ENCODE data around the gene RRAGA. TPM values are rescaled to one million over a fixed set of nuclear protein-coding genes. Genes with fewer than 3 reads are reported as not detected.

Gene RRAGA
- total and polyA plus RNA-seq, 2 donors (not counting 3 experiments of a cell fraction or from before 2014, with no cell fraction given) = 81.2 to 88.3 TPM

DNA sequence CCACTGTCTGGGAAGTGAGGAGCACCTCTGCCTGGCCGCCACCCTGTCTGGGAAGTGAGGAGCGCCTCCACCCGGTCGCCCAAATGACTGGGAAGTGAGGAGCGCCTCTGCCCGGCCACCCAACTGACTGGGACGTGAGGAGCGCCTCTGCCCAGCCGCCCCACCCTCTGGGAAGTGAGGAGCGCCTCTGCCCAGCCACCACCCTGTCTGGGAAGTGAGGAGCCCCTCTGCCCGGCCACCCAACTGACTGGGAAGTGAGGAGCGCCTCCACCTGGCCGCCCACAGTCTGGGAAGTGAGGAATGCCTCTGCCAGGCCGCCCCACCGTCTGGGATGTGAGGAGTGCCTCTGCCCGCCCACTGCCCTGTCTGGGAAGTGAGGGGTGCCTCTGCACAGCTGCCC is 49.1 kb upstream of the RRAGA start:
- no peaks in the 10 kb centered on the region for H4K20me1 ChIP-seq (replicated peaks; ENCODE audit: control insufficient read depth, extremely low read depth, insufficient read depth, low read length)
- BruUV-seq (replicated peaks) = no TSS peak
- FAIRE-seq (no peak), DNase-seq (ENCODE audit: low read depth, low spot score) (no peak)
- ChIA-PET CTCF (no interaction called here), POLR2A (no interaction called here)
- H3K9me3 ChIP-seq (replicated peaks; ENCODE audit: control insufficient read depth, insufficient read depth, low read length) = no peaks in the 10 kb centered on the region
- H3K36me3 ChIP-seq (ENCODE audit: control insufficient read depth in 2 of 2, extremely low read depth in 1 of 2, insufficient read depth in 2 of 2, low read length in 2 of 2) = no peaks in the 10 kb centered on the region
- dilution Hi-C loops (cut with MboI; ENCODE audit: extremely low pct_ligation_motif_present, low sequenced_read_pairs) = no loop called here
- H3K27me3 ChIP-seq (ENCODE audit: control insufficient read depth in 2 of 2, insufficient read depth in 2 of 2, low read length in 2 of 2) = no peaks in the 10 kb centered on the region
- H3K4me3 ChIP-seq (replicated peaks in 1 of 3; ENCODE audit: insufficient read depth in 1 of 3, low read depth in 1 of 3, low read length in 3 of 3) = no peak overlapping the region
- intact Hi-C loops (cut with micrococcal nuclease) = no loop called here
- H3K9me1 ChIP-seq (replicated peaks; ENCODE audit: control insufficient read depth, extremely low read depth, insufficient read depth, low read length) = no peaks in the 10 kb centered on the region
- H3K27ac ChIP-seq (ENCODE audit: insufficient read depth, low read depth, low read length) = no peak overlapping the region
- no peak overlapping the region for H3K9ac ChIP-seq (replicated peaks; ENCODE audit: extremely low read depth, insufficient read depth, low read length)
- TF ChIP-seq JUN (IDR thresholded peaks at IDR 0.05; ENCODE audit: borderline replicate concordance, insufficient read depth, insufficient read length, low read depth) = no peak
- TF ChIP-seq EZH2 (IDR thresholded peaks at IDR 0.05; ENCODE audit: borderline replicate concordance, low read depth, low read length, severe bottlenecking) = no peak
- TF ChIP-seq GATA2 (IDR thresholded peaks at IDR 0.05; ENCODE audit: insufficient read depth, insufficient read length, low read depth, low read length) = no peak
- no peak for TF ChIP-seq MYC (IDR thresholded peaks at IDR 0.05; ENCODE audit: low read depth, low read length)
- TF ChIP-seq POLR2A (IDR thresholded peaks at IDR 0.05; ENCODE audit: low read depth, low read length) = no peak
- TF ChIP-seq, protein P1, sequence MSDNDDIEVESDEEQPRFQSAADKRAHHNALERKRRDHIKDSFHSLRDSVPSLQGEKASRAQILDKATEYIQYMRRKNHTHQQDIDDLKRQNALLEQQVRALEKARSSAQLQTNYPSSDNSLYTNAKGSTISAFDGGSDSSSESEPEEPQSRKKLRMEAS (IDR thresholded peaks at IDR 0.05; ENCODE audit: insufficient read depth, insufficient read length) = no peak
- no peak for TF ChIP-seq FOS (IDR thresholded peaks at IDR 0.05; ENCODE audit: borderline replicate concordance, insufficient read depth, low read length)
- TF ChIP-seq, protein P2, sequence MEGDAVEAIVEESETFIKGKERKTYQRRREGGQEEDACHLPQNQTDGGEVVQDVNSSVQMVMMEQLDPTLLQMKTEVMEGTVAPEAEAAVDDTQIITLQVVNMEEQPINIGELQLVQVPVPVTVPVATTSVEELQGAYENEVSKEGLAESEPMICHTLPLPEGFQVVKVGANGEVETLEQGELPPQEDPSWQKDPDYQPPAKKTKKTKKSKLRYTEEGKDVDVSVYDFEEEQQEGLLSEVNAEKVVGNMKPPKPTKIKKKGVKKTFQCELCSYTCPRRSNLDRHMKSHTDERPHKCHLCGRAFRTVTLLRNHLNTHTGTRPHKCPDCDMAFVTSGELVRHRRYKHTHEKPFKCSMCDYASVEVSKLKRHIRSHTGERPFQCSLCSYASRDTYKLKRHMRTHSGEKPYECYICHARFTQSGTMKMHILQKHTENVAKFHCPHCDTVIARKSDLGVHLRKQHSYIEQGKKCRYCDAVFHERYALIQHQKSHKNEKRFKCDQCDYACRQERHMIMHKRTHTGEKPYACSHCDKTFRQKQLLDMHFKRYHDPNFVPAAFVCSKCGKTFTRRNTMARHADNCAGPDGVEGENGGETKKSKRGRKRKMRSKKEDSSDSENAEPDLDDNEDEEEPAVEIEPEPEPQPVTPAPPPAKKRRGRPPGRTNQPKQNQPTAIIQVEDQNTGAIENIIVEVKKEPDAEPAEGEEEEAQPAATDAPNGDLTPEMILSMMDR (IDR thresholded peaks at IDR 0.05; ENCODE audit: extremely low read depth in 1 of 2, insufficient read depth in 1 of 2, low read depth in 1 of 2, low read length in 2 of 2) = no peak
- no peak for TF ChIP-seq POLR2AphosphoS5 (IDR thresholded peaks at IDR 0.05; ENCODE audit: insufficient read depth, low read depth, low read length)
- H3K4me2 ChIP-seq (ENCODE audit: insufficient read depth, low read length) = no peak overlapping the region
- H3K4me1 ChIP-seq (ENCODE audit: control insufficient read depth, extremely low read depth, insufficient read depth, low read length) = no peaks in the 10 kb centered on the region
- no peaks in the 10 kb centered on the region for H3K79me2 ChIP-seq (ENCODE audit: control insufficient read depth, insufficient read depth, low read length)
- H2AFZ ChIP-seq (ENCODE audit: low read depth, low read length) = no peak overlapping the region
